Islet of Langerhans (tissue), 1 donor: ENCODE data around the gene TNS1.
"Not testable (repeated sequence)": the region's sequence is repeated elsewhere in the genome, so short reads cannot be mapped to it uniquely, and the experiment has no call there.

Experiments
- FAIRE-seq: peaks from one replicate; lab custom pipeline; 2011; peaks lifted over from hg19 to GRCh38; lab: Jason Lieb, UNC

The TNS1 gene

GRCh38 chr2:217808967-217809366, 193.8 kb downstream of the TNS1 start:
- FAIRE-seq = not testable (repeated sequence)

DNA sequence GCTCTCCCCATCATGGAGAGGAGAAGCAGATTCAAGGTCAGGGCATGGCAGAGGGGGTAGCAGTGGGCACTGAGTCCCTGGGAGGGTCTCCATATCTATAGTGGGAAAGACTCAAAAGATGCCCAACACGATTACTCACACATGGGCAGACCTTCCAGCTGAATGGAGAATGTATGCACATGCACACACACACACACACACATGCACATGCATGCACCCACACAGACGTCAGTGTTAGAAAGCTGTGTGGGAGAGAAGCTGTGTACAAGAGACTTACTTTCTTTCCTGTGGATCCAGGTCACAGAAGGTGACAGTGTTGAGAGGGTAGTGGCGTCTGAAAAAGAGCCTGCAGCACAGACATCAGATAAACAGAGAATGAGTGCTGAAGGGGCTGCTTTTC, 194.5 kb downstream of the TNS1 start:
- no peak for FAIRE-seq

- FAIRE-seq = no peak
Measured at GRCh38 chr2:217807753-217808152, 195.0 kb downstream of the TNS1 start.

DNA sequence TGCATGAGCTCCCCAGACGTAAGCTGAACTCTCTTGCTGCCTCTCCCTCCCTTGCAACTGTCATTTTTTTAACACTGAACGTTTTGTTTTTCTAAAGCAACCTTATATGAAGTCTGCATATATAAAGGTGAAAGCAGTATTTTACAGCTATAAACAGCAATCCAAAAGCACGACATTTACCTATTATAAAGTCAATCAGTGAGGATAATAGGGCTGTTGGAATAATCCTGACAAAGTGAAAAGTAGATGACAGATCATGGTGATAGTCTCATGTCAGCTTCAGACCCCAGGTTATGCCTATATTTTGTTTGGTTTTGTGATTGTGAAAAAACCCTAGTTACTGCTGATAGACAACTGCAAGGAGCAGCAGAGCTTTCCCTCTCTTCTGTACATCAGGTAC, 195.8 kb downstream of the TNS1 start:
- FAIRE-seq = no peak

- FAIRE-seq = no peak
Measured at GRCh38 chr2:217806482-217806765, 196.4 kb downstream of the TNS1 start.

DNA sequence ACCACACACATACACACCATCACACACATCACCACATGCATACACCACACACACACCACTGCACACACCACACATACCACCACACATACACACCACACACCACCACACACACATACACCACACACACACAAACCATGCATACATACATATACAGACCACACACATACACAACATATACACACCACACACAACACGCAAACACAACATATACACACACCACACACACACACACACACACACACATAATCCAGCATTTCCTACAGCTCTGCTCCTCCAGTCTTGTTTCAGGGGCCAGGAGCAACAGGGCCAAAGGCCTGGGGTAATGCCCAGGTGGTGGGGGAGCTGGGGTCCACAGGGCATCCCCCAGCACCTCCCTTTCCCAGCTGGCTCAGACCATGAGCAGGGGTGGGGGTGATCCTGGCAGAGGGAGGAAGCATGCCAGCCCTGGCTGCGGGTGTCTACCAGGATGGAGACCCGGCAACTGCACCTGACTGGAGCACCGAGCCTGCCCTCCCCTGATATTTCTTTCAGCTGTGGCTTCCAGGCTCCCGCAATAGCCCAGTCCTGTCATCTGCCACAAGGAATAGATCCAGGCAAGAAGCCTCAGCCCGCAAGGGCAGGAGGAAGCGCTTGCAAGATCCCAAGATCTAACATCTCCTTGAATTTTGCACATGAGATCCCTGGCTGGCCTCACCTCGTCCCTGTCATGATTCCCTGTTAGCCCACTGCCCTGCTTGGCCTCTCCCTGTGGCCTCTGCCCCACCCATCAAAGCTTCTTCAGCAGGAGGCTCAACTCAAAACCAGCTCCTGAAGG, 196.9 kb downstream of the TNS1 start:
- FAIRE-seq = no peak

GRCh38 chr2:217804791-217805667, 197.8 kb downstream of the TNS1 start:
- FAIRE-seq = peak; percentile 49

- FAIRE-seq = no peak
Measured at GRCh38 chr2:217804338-217804737, 198.5 kb downstream of the TNS1 start.

- FAIRE-seq = no peak
Measured at GRCh38 chr2:217803653-217803960, 199.2 kb downstream of the TNS1 start.

DNA sequence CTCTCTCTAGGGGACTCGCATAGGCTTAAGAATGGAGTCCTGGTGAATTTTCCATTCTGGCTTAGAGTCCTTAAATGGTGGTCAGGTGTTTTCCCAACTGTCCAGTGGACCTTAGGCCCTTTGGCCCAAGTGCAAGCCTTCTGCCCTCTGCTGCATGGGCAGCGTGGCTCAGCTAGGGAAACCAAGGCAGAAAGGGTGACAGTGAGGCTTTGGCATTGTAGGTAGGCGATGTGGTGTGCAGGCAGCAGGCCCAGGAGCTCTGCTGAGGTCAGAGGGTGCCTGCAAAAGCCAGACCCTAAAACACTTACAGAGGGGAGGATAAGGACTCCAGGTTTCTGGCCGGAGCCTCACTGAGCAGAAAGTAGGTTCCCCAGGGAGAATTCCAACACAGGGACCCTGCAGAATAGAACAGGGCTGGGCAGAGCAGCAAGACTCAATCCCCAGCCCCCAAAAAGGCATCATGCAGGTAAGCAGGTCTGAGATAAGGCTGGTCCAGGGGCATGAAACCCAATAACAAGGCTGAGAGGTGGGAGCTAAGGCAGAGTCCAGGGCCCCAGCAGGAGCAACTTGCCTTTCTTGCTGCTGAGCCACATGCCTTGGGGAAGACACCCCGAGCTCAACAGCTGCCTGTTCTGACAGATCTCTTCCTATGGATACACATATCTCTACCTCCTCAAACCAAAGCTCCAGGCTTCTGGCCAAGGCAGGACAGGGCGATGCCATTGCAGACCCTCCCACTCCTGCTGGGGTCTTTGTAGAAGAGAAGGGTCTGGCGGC, 199.7 kb downstream of the TNS1 start:
- no peak for FAIRE-seq

- no peak for FAIRE-seq
Measured at GRCh38 chr2:217802266-217802665, 200.5 kb downstream of the TNS1 start.

DNA sequence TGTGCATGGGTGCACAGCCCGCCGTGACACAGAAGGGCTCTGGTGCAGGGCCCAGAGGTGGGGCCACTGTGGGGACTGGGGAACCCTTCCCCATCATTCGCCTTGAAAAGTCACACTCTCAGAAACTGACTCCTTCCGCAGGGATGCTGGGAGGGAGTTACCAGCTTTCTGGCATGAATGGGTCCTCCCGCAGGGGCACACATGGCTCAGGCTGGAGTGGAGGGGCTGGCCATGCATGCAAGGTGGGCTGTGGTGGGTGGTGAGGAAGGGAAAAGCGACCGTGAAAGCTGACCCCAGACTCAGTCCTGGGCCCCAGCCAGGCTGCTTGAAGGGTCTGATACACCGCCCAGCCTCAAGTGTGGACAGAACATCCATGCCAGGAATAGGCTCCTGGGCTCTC, 201.1 kb downstream of the TNS1 start:
- no peak for FAIRE-seq

DNA sequence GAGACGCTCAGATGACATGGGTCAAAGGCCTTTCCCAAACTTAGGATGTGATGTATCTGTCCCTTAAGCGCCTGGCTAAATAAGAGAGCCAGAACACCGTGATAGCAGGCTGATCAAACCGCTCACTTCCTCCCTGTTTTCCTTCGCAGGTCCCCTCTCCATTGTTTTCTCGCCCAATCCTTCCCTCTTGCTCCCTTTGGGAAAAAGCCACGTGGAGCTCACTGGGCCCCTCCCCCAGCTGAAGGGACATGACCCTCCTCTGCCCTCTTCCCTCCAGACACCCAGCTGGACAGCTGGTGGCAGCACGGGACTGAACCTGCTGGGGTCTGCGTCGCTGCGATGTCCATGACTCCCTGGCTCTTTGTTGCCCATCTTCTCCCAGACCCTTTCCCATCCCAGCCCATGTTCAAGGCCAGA, 201.7 kb downstream of the TNS1 start:
- no peak for FAIRE-seq

DNA sequence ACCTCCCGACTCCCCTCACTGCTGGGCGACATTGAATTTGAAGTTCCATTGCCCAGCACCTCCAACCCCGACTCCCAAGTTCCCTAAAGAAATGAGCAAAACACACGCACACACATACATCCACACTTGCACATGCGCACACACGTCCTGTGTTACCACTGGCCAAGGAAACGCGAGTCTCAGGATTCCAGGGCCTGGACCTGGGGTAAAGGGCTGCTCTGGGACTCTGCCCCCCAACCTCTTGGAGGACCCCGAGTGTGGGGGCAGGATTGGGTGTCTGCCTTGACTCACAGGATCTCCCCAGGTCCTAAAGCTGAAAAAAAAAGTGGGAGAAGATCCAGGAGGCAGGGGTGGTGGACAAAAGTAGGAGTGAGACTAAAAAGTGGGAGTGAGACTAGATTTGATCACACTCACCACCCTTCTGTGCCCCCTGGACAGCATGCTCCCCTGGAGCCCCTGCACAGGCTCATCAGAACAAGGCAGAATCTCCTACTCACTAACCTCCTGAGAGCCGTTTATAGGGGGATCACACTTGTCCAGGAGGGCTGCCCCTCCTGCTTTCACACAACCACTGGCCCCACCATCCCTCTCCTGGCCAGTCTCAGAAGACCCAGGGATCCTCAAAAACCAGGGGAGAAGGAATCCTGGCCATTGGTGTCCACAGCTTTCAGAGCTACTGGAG, 202.2 kb downstream of the TNS1 start:
- FAIRE-seq = no peak

GRCh38 chr2:217799563-217800432, 203.0 kb downstream of the TNS1 start:
- no peak for FAIRE-seq

- no peak for FAIRE-seq
Measured at GRCh38 chr2:217798743-217799562, 203.8 kb downstream of the TNS1 start.

DNA sequence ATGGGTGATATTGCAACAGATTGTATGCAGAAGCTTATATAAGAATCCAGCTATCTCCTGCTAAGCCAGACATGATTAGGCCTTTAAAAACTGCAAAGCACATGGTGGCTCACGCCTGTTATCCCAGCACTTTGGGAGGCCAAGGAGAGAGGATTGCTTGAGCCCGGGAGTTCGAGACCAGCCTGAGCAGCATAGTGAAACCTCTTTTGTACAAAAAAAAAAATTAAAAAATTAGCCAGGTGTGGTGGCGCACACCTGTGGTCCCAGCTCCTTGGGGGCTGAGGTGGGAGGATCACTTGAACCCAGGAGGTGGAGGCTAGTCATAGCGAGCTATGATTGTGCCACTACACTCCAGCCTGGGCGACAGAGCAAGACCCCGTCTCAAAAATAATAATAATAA, 204.6 kb downstream of the TNS1 start:
- FAIRE-seq = peak; percentile 9

DNA sequence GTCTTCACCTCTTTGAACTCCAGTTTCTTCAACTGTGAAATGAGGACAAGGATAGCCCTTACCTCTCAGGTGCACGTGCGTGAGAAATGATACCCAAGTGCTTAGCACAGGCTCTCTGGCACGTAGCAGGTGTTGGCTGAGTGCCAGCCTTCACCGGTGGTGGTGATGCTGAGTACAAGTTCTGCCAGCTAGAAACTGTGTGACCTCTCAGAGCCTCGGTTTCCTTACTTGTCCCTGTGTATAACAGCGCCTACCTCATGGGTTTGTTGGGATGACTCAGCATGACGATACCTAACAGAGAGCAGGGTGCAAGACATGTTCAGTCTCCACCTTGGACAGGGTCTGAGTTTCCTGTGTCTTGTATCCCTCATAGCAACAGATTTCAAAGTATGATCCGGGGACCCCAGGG, 205.1 kb downstream of the TNS1 start:
- peak; percentile 88 for FAIRE-seq

GRCh38 chr2:217797165-217797564, 205.6 kb downstream of the TNS1 start:
- no peak for FAIRE-seq

- FAIRE-seq = no peak
Measured at GRCh38 chr2:217795706-217796465, 206.9 kb downstream of the TNS1 start.
